A549 (cell line): ENCODE results near the gene UTY. TPM values are rescaled to one million over a fixed set of nuclear protein-coding genes. Genes with fewer than 3 reads are reported as not detected.

Source experiments
- ATAC-seq, 2 experiments: fragments of 200-7000 bp in 1 of 2; fragments of >200 bp in 1 of 2; cut with Nextera tagmentation in 1 of 2; cut with Tn5 transposase in 1 of 2; 3 replicates each; pipeline versions ENCODE4 v1.8.0 to v1.9.1; 2018 to 2020; ENCODE audit warnings: mild to moderate bottlenecking in 1 of 2, moderate library complexity in 1 of 2
- CTCF ChIA-PET: fragments of 300-600 bp; sonication (Branson Sonifier 250); formaldehyde crosslinking; extraction: SDS; loops from one replicate; lab custom pipeline; 2021; ENCODE audit warnings: antibody characterized with exemption, inconsistent platforms; lab: Yijun Ruan, JAX
- POLR2A ChIA-PET: fragments of 350-600 bp; formaldehyde crosslinking; extraction: SDS; loops from one replicate; lab custom pipeline; 2021; ENCODE audit warnings: antibody characterized with exemption, inconsistent platforms; lab: Yijun Ruan, JAX
- DNase-seq, 2 experiments: peaks; one replicate each; pipeline versions ENCODE4 v3.0.0 to v3.0.0-alpha.2; 2011 to 2016; ENCODE audit warnings: low read depth in 1 of 2, low spot score in 1 of 2
- FAIRE-seq: peaks from 2 replicates; lab custom pipeline; 2011; peaks lifted over from hg19 to GRCh38; lab: Jason Lieb, UNC
- H3K27ac ChIP-seq, 2 experiments: fragments of >200 bp; sonication (Bioruptor Twin); formaldehyde crosslinking; 3 replicates each; pipeline ENCODE4 v1.5.1; 2016 to 2017
- H3K4me1 ChIP-seq: fragments of >200 bp; sonication (Bioruptor Twin); formaldehyde crosslinking; 3 replicates; pipeline ENCODE4 v1.6.1; 2016
- H3K4me2 ChIP-seq: fragments of >200 bp; sonication (Bioruptor Twin); formaldehyde crosslinking; 3 replicates; pipeline ENCODE4 v1.6.1; 2016
- H3K4me3 ChIP-seq: fragments of >200 bp; sonication (Bioruptor Twin); formaldehyde crosslinking; 3 replicates; pipeline ENCODE4 v1.5.1; 2016
- H3K9me3 ChIP-seq: fragments of >200 bp; sonication (Bioruptor Twin); formaldehyde crosslinking; 3 replicates; pipeline ENCODE4 v1.6.1; 2016
- CBX8 ChIP-seq: fragments of 200-600 bp; sonication (generic); IDR thresholded peaks from 2 replicates; pipeline ENCODE4 v1.6.1; 2016
- CHD4 ChIP-seq: fragments of 200-600 bp; sonication (generic); IDR thresholded peaks from 2 replicates; pipeline ENCODE4 v1.6.1; 2016; ENCODE audit warnings: antibody characterized with exemption, mild to moderate bottlenecking, borderline replicate concordance
- EHMT2 ChIP-seq: fragments of 200-600 bp; sonication (generic); IDR thresholded peaks from 2 replicates; pipeline ENCODE4 v1.6.1; 2016; ENCODE audit warnings: antibody characterized with exemption, low read depth, mild to moderate bottlenecking, moderate library complexity
- EP300 ChIP-seq, 2 experiments: fragments of >200 bp; sonication (Bioruptor Twin); formaldehyde crosslinking; IDR thresholded peaks; 2 replicates in 1 of 2; 3 replicates in 1 of 2; pipeline ENCODE4 v1.6.1; 2016 to 2017
- ESRRA ChIP-seq: fragments of 150-350 bp; IDR thresholded peaks from 2 replicates; pipeline ENCODE4 v1.6.1; 2014; ENCODE audit warnings: mild to moderate bottlenecking, low read length, borderline replicate concordance
- HOXB13 ChIP-seq: fragments of 250-450 bp; sonication (Bioruptor Pico); IDR thresholded peaks from 2 replicates; pipeline ENCODE4 v1.5.0; 2020; ENCODE audit warnings: low read depth, mild to moderate bottlenecking, moderate library complexity
- JUN ChIP-seq, 2 experiments: fragments of >200 bp; sonication (Bioruptor Twin); formaldehyde crosslinking; IDR thresholded peaks; 2 replicates in 1 of 2; 3 replicates in 1 of 2; pipeline ENCODE4 v1.6.1; 2016 to 2017
- JUNB ChIP-seq: fragments of >200 bp; sonication (Bioruptor Twin); formaldehyde crosslinking; IDR thresholded peaks from 2 replicates; pipeline ENCODE4 v1.6.1; 2016
- NFE2L2 ChIP-seq: fragments of 150-350 bp; conservative IDR thresholded peaks from 2 replicates; pipeline ENCODE4 v1.6.1; 2014; ENCODE audit warnings: low read length
- POLR2AphosphoS2 ChIP-seq: conservative IDR thresholded peaks from 2 replicates; pipeline ENCODE4 v1.6.1; 2012; ENCODE audit warnings: low read length, improper control_type of control experiment, inconsistent platforms
- RARB ChIP-seq: fragments of 250-450 bp; sonication (Bioruptor Pico); IDR thresholded peaks from 2 replicates; pipeline ENCODE4 v1.8.0; 2021; ENCODE audit warnings: mild to moderate bottlenecking, moderate library complexity
- RFX5 ChIP-seq: fragments of 450-650 bp; IDR thresholded peaks from 2 replicates; pipeline ENCODE4 v1.7.1; 2014; ENCODE audit warnings: antibody characterized with exemption, mild to moderate bottlenecking, moderate library complexity
- RNF2 ChIP-seq: fragments of 200-600 bp; sonication (generic); IDR thresholded peaks from 2 replicates; pipeline ENCODE4 v1.6.1; 2016; ENCODE audit warnings: low read depth, mild to moderate bottlenecking, antibody characterized with exemption, moderate library complexity, borderline replicate concordance
- TP53 ChIP-seq: fragments of 250-450 bp; sonication (Bioruptor Pico); IDR thresholded peaks from 2 replicates; pipeline ENCODE4 v1.5.0; 2021; ENCODE audit warnings: mild to moderate bottlenecking, moderate library complexity
- ZNF302 ChIP-seq: fragments of 250-450 bp; sonication (Bioruptor Pico); IDR thresholded peaks from 2 replicates; pipeline ENCODE4 v1.9.0; 2021; ENCODE audit warnings: inconsistent platforms, mild to moderate bottlenecking, moderate library complexity
- WGBS: methylation state at CpG from one replicate; pipeline ENCODE4 v1.1.6; 2017; ENCODE audit errors: missing lambda C conversion rate; 5-methylcytosine and 5-hydroxymethylcytosine counted together
- polyA plus RNA-seq, 4 experiments: library from polyadenylated mRNA; depleted of rRNA in 3 of 4; stranded (reverse); fragments of >200 nt; fragmentation: RNase III in 1 of 4; extraction: RNeasy Plus Mini Kit Qiagen cat#74134 plus additional on column Dnase treatment in 1 of 4; gene quantifications; 2 replicates in 3 of 4; 3 replicates in 1 of 4; pipeline ENCODE4 v1.2.3, GENCODE V29; 2011 to 2017
- TF ChIP-seq, protein P1 (sequence below): fragments of 250-450 bp; sonication (Bioruptor Pico); IDR thresholded peaks from 2 replicates; pipeline ENCODE4 v1.5.0; 2020; ENCODE audit warnings: low read depth, mild to moderate bottlenecking, moderate library complexity
- TF ChIP-seq, protein P2 (sequence below): fragments of >200 bp; sonication (Bioruptor Twin); formaldehyde crosslinking; IDR thresholded peaks from 3 replicates; pipeline ENCODE4 v1.5.1; 2016
- TF ChIP-seq, protein P3 (sequence below): fragments of 250-450 bp; sonication (Bioruptor Pico); IDR thresholded peaks from 2 replicates; pipeline ENCODE4 v1.5.0; 2021; ENCODE audit warnings: mild to moderate bottlenecking, moderate library complexity, borderline replicate concordance
- TF ChIP-seq, protein P4 (sequence below): IDR thresholded peaks from 2 replicates; pipeline ENCODE4 v1.6.1; 2012; ENCODE audit warnings: low read depth, borderline replicate concordance
- TF ChIP-seq, protein P5 (sequence below): IDR thresholded peaks from 2 replicates; pipeline ENCODE4 v1.6.1; 2012

The UTY gene
- polyA plus RNA-seq, 2 of the 4 experiments (the other 2 are of a cell fraction), result 2.9 to 12.5 TPM

DNA sequence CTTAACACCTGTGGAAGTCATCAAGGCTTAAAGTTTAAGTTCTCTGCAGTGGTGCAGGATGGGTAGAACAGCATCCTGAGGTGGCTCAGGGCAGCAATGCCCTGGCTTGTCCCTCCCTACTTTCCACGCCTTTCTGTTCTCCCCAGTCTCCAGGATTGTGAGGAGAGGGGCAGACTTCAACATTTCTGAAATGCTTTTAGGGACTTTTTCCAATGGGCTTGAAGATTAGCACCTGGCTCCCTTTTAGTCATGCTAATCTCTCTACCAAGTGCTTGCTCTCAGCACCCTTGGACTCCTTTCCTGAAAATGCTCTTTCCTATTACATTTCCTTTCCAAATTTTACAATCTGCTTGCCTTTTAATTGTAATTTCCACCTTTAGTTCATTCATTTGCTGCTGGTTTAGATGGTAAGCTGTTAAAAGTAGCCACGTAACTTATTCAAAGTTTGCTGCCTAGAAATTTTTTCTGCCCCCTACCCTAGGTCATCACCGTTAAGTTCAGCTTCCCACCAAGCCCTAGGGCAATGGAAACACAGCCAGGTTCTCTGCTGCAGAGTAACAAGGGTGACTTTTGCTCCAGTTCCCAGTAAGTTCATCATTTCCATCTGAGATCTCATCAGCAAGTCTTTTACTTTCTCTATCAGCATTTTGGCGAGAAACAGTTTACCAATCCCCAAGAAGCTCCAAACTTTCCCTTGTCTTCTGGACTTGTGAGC is 183.5 kb downstream of the UTY start:
- WGBS, result 100% methylated on average over 4 of the region's 4 CpGs
- CTCF ChIA-PET, result no interaction called here
- DNase-seq, result no peak

DNA sequence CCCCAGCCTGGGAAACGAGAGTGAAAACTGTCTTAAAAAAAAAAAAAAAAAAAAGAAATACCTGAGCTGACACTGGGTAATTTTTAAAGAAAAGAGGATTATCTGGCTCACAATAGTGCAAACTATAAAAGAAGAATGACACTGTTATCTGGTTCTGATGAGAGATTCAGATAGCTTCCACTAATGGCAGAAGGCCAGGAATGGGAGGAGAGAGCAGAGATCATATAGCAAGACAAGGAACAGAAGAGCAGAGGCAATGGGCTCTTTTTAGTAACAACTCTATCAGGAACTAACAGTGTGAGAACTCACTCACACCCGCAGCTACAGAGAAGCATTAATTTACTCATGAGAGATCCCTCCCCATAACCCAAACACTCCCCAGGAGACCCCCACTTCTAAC is 184.8 kb downstream of the UTY start:
- WGBS, result 97% methylated on average over 2 of the region's 2 CpGs
- ChIA-PET CTCF (no interaction called here), POLR2A (no interaction called here)
- no peaks in the 10 kb centered on the region for H3K4me1 ChIP-seq
- FAIRE-seq (no peak), DNase-seq (no peak), ATAC-seq (no peak)
- H3K9me3 ChIP-seq, result no peaks in the 10 kb centered on the region
- no peak for TF ChIP-seq JUN (IDR thresholded peaks at IDR 0.05)
- TF ChIP-seq TP53, result no peak
- TF ChIP-seq ZNF302 (CRISPR knock-in tag), result no peak
- TF ChIP-seq RFX5, result no peak
- TF ChIP-seq RARB (CRISPR knock-in tag), result no peak
- TF ChIP-seq, protein P1, sequence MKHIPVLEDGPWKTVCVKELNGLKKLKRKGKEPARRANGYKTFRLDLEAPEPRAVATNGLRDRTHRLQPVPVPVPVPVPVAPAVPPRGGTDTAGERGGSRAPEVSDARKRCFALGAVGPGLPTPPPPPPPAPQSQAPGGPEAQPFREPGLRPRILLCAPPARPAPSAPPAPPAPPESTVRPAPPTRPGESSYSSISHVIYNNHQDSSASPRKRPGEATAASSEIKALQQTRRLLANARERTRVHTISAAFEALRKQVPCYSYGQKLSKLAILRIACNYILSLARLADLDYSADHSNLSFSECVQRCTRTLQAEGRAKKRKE (CRISPR knock-in tag), result no peak
- TF ChIP-seq, protein P2, sequence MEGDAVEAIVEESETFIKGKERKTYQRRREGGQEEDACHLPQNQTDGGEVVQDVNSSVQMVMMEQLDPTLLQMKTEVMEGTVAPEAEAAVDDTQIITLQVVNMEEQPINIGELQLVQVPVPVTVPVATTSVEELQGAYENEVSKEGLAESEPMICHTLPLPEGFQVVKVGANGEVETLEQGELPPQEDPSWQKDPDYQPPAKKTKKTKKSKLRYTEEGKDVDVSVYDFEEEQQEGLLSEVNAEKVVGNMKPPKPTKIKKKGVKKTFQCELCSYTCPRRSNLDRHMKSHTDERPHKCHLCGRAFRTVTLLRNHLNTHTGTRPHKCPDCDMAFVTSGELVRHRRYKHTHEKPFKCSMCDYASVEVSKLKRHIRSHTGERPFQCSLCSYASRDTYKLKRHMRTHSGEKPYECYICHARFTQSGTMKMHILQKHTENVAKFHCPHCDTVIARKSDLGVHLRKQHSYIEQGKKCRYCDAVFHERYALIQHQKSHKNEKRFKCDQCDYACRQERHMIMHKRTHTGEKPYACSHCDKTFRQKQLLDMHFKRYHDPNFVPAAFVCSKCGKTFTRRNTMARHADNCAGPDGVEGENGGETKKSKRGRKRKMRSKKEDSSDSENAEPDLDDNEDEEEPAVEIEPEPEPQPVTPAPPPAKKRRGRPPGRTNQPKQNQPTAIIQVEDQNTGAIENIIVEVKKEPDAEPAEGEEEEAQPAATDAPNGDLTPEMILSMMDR, result no peak
- TF ChIP-seq CHD4, result no peak
- no peak for TF ChIP-seq HOXB13 (CRISPR knock-in tag)
- TF ChIP-seq ESRRA, result no peak
- TF ChIP-seq CBX8, result no peak
- TF ChIP-seq, protein P3, sequence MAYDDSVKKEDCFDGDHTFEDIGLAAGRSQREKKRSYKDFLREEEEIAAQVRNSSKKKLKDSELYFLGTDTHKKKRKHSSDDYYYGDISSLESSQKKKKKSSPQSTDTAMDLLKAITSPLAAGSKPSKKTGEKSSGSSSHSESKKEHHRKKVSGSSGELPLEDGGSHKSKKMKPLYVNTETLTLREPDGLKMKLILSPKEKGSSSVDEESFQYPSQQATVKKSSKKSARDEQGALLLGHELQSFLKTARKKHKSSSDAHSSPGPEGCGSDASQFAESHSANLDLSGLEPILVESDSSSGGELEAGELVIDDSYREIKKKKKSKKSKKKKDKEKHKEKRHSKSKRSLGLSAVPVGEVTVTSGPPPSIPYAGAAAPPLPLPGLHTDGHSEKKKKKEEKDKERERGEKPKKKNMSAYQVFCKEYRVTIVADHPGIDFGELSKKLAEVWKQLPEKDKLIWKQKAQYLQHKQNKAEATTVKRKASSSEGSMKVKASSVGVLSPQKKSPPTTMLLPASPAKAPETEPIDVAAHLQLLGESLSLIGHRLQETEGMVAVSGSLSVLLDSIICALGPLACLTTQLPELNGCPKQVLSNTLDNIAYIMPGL (CRISPR knock-in tag), result no peak
- TF ChIP-seq, protein P4, sequence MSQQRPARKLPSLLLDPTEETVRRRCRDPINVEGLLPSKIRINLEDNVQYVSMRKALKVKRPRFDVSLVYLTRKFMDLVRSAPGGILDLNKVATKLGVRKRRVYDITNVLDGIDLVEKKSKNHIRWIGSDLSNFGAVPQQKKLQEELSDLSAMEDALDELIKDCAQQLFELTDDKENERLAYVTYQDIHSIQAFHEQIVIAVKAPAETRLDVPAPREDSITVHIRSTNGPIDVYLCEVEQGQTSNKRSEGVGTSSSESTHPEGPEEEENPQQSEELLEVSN, result no peak
- TF ChIP-seq RNF2, result no peak
- no peak overlapping the region for H3K27ac ChIP-seq
- H3K4me2 ChIP-seq, result no peak overlapping the region
- H3K4me3 ChIP-seq, result no peak overlapping the region

More for the DNA sequence above, 183.5 kb downstream of the UTY start:
- Histone ChIP-seq H3K4me2 (no peak overlapping the region), H3K9me3 (no peaks in the 10 kb centered on the region), H3K27ac (no peak overlapping the region), H3K4me3 (no peak overlapping the region), H3K4me1 (no peaks in the 10 kb centered on the region)
- TF ChIP-seq NFE2L2 (no peak), POLR2AphosphoS2 (no peak), EHMT2 (no peak), EP300 (IDR thresholded peaks at IDR 0.05) (no peak), JUNB (no peak)
- TF ChIP-seq, protein P5, sequence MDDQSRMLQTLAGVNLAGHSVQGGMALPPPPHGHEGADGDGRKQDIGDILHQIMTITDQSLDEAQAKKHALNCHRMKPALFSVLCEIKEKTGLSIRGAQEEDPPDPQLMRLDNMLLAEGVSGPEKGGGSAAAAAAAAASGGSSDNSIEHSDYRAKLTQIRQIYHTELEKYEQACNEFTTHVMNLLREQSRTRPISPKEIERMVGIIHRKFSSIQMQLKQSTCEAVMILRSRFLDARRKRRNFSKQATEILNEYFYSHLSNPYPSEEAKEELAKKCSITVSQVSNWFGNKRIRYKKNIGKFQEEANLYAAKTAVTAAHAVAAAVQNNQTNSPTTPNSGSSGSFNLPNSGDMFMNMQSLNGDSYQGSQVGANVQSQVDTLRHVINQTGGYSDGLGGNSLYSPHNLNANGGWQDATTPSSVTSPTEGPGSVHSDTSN, result no peak
- POLR2A ChIA-PET, result no interaction called here
- ATAC-seq (no peak), FAIRE-seq (no peak)
